Cardiac fibroblast (primary cell): Measurements from ENCODE around the gene MAP3K5.

Experiments used
- DNase-seq, 2 donors: peaks; one replicate each; pipeline versions ENCODE4 v3.0.0 to v3.0.0-alpha.2; 2010; ENCODE audit warnings: low read depth in 2 of 2
- H3K4me3 ChIP-seq, 2 donors: replicated peaks in 1 of 2; 1 replicate in 1 of 2; 2 replicates in 1 of 2; pipeline ENCODE4 v1.5.1; 2011; ENCODE audit warnings: low read depth in 2 of 2, low read length in 2 of 2, mild to moderate bottlenecking in 2 of 2, moderate library complexity in 1 of 2
- TF ChIP-seq, protein P1 (sequence below): IDR thresholded peaks from one replicate; pipeline ENCODE4 v1.5.1; 2011; ENCODE audit warnings: low read depth, mild to moderate bottlenecking, low read length, inconsistent platforms

MAP3K5 gene

DNA sequence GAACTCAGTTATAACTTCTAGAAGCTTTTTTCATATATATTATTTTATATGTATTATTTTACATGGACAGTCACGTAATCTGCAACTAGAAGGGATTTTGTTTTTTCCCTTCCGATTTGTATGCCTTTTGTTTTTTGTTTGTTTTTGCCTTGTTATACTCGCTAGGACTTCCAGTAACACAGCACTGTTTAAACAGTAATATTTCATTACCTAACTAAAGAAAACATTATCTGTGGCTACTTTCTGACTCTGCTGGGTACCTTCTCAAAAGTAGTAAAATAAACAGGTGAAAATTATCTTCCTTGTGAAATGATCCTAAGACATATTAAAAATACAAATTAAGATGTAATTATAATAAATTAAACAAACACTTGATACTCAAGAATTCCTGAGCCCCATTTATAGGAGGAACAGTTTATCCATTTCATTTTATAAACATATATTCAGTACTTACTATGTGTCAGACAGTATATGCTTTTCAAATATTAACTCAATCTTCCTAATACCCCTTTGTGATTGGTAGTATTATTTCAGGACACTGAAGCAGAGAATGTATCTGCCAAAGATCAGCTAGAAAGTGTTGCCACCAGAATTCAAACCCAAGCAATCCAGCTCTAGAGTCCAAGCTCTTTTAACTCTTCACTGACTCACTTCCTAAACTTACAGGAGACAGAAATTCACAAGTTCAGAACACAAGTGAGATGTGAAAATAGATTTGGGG is 65.3 kb downstream of the MAP3K5 start:
- DNase-seq, result no peak
- TF ChIP-seq, protein P1, sequence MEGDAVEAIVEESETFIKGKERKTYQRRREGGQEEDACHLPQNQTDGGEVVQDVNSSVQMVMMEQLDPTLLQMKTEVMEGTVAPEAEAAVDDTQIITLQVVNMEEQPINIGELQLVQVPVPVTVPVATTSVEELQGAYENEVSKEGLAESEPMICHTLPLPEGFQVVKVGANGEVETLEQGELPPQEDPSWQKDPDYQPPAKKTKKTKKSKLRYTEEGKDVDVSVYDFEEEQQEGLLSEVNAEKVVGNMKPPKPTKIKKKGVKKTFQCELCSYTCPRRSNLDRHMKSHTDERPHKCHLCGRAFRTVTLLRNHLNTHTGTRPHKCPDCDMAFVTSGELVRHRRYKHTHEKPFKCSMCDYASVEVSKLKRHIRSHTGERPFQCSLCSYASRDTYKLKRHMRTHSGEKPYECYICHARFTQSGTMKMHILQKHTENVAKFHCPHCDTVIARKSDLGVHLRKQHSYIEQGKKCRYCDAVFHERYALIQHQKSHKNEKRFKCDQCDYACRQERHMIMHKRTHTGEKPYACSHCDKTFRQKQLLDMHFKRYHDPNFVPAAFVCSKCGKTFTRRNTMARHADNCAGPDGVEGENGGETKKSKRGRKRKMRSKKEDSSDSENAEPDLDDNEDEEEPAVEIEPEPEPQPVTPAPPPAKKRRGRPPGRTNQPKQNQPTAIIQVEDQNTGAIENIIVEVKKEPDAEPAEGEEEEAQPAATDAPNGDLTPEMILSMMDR, result no peak
- no peak overlapping the region for H3K4me3 ChIP-seq

DNA sequence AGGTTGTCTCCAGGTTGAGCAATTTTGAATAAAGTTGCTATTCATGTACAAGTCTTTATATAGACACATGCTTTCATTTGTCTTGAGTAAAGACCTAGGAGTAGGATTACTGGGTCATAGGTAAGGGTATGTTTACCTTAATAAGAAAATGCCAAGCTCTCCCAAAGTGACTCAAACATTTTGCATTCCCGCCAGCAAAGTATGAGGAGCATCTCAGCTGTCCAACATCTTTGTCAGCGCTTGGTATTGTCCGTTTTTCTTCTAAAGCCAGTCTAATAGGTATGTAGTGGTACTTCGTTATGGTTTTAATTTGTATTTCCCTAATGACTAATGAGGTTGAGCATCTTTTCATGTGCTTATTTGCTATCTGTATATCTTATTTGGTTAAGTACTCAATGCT is 67.2 kb downstream of the MAP3K5 start:
- H3K4me3 ChIP-seq, result no peak overlapping the region
- DNase-seq, result no peak
- TF ChIP-seq, protein P1, result no peak

DNA sequence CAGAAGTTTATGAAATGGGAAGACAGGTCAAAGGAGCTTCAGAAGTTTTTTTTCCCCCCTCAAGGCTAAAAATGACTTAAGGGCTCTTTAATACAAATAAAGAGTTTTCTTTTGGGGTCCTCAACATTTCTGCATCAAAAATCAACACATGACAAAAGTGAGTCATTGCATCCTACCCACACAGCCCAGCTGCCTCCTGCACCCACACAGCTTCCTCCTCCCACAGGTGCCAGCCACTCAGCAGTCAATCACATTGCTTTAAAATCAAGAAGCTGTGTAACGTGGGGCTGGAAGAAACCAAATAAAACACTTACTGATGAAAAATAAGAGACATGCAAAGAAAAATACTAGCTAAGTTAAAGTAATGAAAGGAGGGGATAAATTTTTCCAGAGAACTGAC is 68.5 kb downstream of the MAP3K5 start:
- H3K4me3 ChIP-seq, result no peak overlapping the region
- DNase-seq, result no peak
- TF ChIP-seq, protein P1, result no peak

DNA sequence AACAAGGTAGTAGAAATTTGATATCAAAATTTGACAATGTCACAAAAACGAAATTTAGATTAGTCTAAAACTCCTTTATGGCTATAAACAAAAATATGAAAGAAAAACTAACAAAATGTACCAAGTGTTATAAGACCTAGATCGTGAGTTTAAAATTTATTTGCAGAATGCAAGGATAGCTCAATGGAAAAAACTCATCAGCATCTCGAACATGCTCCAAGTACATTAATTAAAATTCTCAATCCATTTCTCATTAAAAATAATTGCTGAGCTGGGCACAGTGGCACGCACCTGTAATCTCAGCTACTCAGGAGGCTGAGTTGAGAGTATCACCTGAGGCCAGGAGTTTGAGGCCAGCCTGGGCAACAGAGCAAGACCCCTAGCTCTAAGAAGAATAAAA is 70.8 kb downstream of the MAP3K5 start:
- H3K4me3 ChIP-seq, result no peak overlapping the region
- TF ChIP-seq, protein P1, result no peak
- DNase-seq, result no peak

DNA sequence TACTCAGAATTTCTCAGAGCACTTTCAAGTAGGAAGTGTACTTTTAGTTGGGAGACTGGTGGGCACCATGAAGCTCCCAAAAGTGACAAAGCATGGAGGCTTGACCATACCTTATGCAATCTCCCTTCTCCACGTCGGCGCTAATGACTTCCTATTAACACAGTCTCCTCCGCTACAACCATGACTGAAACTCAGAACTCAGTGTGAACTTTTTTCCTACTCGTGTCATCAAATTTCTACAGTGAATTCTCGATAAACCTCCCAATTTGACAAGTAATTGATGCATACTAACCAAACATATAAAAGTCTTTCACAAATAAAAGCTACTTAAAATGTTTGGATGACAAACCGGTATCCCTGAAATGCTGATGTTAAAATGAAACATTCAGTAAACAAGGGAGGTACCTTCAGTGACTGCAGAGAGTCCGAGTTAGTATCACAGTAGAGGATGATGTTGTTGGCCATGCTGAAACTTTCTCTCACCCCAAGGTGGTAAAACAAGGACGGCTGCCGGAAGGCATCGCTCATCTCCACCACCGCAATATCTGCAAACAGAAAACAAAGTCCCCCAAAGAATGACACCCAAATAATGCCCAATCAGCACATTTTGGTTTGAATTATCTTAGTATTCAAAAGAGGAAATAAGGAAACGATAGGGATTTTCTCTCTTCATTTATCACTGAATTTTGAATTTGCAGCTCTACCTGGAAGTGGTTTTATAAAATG is 72.1 kb downstream of the MAP3K5 start:
- H3K4me3 ChIP-seq, result no peak overlapping the region
- no peak for DNase-seq
- TF ChIP-seq, protein P1, result no peak

DNA sequence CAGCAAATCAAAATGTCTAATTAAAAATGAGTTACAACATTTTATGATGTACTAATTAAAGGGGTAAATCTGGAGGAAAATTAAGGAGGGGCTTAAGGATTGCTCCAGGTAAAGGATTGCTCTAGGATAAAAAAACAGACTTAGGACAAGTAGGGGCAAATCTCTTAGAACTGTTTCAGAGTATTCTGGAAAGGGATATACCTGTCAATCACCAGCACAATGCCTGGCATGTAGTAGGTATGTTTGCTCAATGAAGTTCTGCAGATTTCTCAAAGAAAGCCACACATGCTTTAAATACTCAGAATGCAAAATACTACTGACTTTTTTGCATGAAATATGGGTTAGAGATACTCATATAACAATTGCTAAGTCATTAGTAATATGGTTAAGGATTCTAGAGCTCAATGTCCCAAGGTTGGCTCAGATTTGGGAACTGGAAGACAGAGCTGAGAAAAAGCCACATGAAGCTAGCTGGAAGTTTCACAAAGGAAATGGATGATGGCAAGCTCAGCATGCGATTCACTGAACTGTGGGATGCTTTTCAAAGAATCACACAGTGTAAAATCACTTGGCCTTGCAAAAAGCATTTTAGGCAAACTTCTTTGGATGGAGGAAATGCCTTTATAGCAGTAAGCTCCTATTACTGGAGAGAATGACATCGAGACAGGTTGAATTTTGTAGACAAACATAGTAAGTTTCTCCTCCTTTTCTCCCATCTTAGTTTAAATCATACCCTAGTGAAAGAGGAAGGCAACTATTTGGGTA is 72.8 kb downstream of the MAP3K5 start:
- TF ChIP-seq, protein P1, result no peak
- DNase-seq, result no peak
- H3K4me3 ChIP-seq, result no peak overlapping the region
